22Rv1 (cell line): ENCODE data around the gene HTR5A.

Experiments used
- CTCF ChIP-seq: fragments of 450-650 bp; IDR thresholded peaks from 2 replicates; pipeline ENCODE4 v1.5.1; 2017; ENCODE audit warnings: mild to moderate bottlenecking
- ZFX ChIP-seq: fragments of 450-650 bp; IDR thresholded peaks from 2 replicates; pipeline ENCODE4 v1.6.1; 2017; ENCODE audit warnings: antibody characterized with exemption, borderline replicate concordance

GRCh38 chr7:155027879-155028278 lies 42.2 kb upstream of the HTR5A start:
- TF ChIP-seq CTCF = no peak
- TF ChIP-seq ZFX = no peak
